ENCODE data around the gene FAM83G.

FAM83G gene

GRCh38 chr17:18986541-18987229 lies 17.9 kb downstream of the FAM83G start:
- DNase-seq = no peak

- no peak for DNase-seq
These were observed 19.1 kb downstream of the FAM83G start for GRCh38 chr17:18985475-18985874.

GRCh38 chr17:18984273-18985114 lies 20.1 kb downstream of the FAM83G start:
- no peak for DNase-seq

GRCh38 chr17:18981642-18982424 lies 22.7 kb downstream of the FAM83G start:
- DNase-seq = peak; percentile 47

GRCh38 chr17:18981335-18981641 lies 23.3 kb downstream of the FAM83G start:
- DNase-seq = no peak

GRCh38 chr17:18980682-18981334 lies 23.8 kb downstream of the FAM83G start:
- no peak for DNase-seq

GRCh38 chr17:18978655-18979054 lies 25.9 kb downstream of the FAM83G start:
- no peak for DNase-seq

GRCh38 chr17:18978050-18978449 lies 26.5 kb downstream of the FAM83G start:
- no peak for DNase-seq

GRCh38 chr17:18977646-18978045 lies 26.9 kb downstream of the FAM83G start:
- no peak for DNase-seq

GRCh38 chr17:18977021-18977420 lies 27.5 kb downstream of the FAM83G start:
- no peak for DNase-seq

- DNase-seq = no peak
These were observed 28.4 kb downstream of the FAM83G start for GRCh38 chr17:18976201-18976600.

- DNase-seq = no peak
These were observed 29.0 kb downstream of the FAM83G start for GRCh38 chr17:18975597-18975996.

- no peak for DNase-seq
These were observed 30.0 kb downstream of the FAM83G start for GRCh38 chr17:18974407-18975149.

GRCh38 chr17:18971801-18972200 lies 32.8 kb downstream of the FAM83G start:
- no peak for DNase-seq

- no peak for DNase-seq
These were observed 33.7 kb downstream of the FAM83G start for GRCh38 chr17:18970582-18971480.

GRCh38 chr17:18968945-18969887 lies 35.3 kb downstream of the FAM83G start:
- DNase-seq = no peak

- no peak for DNase-seq
These were observed 36.2 kb downstream of the FAM83G start for GRCh38 chr17:18968345-18968744.

GRCh38 chr17:18967916-18968315 lies 36.6 kb downstream of the FAM83G start:
- no peak for DNase-seq

- DNase-seq = no peak
These were observed 37.5 kb downstream of the FAM83G start for GRCh38 chr17:18966831-18967624.
